Fibroblast of upper back skin (primary cell): ENCODE data around the gene TXNIP.

ENCODE experiments used
- DNase-seq: peaks from one replicate; pipeline ENCODE4 v3.0.0-alpha.2; 2013

TXNIP gene

DNA sequence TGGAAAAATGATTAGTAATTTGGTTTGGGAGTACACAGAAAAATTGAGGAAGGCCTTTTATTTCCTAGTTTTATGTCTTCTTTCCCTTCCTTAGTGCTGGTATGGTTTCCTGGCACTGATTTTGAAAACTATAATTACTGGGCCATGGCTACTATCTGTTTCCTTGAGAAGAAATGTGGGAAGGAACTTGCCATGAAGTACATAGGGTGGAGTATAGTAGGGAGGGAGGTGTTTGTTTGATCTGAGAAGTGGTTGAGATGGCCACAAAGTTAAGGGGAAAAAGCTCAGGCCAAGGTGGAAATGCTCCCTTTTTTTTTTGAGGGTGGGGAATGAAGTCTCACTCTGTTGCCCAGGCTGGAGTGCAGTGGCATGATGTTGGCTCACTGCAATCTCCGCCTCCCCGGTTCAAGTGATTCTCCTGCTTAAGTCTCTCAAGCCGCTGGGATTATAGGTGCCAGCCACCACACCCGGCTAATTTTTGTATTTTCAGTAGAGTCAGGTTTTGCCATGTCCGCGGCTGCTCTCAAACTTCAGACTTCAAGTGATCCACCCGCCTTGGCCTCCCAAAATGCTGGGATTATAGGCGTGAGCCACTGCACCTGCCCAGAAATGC, 13.9 kb upstream of the TXNIP start:
- no peak for DNase-seq

DNA sequence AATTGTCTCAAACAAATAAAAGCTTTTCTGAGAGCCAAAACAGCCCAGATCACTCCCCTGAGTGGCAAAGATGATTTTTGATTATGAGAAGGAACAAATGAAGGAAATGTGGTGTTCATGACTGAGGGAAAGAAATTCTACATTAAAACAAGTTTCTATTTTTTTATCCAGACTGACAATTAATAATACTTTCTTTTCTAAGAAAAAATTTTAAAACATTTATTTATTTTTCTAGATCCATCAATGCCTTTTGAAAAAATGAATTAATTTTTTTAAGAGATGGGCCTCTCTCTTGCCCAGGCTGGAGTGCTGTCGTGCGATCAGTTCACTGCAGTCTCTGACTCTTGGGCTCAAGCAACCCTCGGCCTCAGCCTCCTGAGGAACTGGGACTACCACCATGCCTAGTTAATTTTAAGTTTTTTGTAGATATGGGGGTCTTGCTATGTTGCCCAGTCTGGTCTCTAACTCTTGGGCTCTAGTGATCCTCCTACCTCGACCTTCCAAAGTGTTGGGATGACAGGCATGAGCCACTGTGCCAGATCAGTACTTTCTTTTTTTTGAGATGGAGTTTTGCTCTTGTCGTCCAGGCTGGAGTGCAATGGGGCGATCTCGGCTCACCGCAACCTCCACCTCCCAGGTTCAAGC, 11.2 kb upstream of the TXNIP start:
- DNase-seq: no peak

DNA sequence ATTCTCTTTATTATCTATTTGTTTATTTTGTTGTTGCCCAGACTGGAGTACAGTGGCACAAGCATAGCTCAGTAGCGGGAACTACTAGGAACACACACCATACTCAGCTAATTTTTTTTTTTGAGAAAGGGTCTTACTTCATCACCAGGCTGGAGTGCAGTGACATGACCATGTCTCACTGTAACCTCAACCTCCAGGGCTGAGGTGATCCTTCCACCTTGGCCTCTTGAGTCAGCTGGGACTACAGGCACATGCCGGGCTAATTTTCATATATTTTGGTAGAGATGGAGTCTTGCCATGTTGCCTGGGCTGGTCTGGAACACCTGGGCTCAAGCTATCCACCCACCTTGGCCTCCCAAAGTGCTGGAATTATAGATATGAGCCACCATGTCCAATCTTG, 5.3 kb upstream of the TXNIP start:
- DNase-seq: no peak

DNA sequence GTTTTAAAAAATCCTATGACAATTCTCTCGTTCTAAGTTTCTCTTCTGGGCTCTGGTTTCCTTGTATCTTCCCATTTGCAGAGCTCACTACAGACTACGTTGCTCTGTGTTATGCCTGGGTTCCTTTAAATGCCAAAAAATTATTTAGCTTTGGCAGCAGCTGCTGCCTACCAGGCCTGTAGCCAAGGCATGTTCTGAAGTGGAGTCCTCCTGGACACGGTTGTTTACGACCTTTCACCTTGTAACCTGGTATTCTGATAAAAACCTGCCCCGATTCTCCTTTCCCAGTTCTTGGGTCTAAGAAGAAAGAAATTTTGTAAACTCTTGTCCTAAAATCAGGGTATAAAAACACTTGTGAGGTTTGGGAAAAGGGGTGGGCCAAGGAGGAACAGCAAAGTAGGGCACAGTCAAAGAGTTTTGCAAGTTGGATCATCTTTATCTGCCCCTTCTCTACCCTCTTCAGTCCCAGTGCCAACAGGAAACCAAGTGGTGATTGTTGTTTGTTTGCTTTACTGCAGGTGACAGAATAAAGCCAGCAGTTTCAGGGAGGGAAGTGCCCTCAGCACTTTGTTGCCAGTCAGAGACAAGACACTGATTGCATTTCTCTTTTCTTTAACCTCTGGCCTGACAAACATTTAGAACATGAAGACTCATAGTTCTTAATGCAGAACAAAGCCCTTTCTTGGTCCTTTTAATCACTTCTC, 3.1 kb upstream of the TXNIP start:
- no peak for DNase-seq

DNA sequence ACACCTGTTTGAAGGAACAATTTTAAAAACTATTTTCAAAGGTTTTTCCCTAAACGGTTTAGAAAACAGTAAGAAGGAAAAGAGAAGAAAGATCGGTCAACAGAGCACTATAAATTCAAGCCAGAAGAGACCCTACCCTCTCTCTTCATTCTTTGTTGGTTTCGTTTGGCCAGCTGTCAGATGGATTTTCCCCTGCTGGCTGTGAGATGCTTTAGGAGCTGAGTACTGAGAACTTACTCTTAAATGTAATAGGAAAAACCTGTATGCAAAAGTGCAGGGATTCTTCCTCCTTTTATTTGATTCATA, 1.3 kb upstream of the TXNIP start:
- no peak for DNase-seq

DNA sequence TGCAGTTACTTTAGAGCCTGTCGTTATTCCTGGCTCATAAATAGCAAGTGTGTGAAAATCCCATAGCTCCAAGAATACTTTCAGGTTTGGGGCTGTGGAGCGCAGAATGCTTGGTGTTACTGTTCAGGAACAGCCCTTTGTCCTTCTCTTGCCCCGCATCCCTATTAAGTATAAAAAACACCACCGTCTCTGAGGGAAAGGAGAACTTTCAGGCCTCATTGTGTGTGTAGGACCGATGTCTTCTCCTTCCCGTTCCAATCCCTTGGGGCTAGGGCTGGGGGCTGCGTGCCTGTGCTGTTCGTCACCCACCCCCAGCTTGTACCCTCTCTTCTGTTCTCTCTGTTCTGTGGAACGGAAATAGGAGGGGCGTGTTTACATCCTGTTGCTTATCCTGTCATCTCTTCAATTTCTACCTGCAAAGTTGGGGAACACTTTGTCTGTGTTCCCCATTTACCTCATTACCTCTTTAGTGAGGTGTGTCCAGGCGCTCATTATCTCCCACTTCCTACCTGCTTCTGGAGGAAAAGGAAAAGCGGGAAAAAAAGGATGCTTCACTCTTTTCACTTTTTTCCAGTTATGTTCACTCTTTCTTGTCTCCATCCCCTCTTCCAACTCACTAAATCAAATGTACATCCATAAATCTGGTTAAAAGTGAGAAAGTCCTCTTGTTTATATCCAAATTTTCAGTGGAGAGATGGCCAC, 788 bp upstream of the TXNIP start:
- DNase-seq: peak; percentile 18

DNA sequence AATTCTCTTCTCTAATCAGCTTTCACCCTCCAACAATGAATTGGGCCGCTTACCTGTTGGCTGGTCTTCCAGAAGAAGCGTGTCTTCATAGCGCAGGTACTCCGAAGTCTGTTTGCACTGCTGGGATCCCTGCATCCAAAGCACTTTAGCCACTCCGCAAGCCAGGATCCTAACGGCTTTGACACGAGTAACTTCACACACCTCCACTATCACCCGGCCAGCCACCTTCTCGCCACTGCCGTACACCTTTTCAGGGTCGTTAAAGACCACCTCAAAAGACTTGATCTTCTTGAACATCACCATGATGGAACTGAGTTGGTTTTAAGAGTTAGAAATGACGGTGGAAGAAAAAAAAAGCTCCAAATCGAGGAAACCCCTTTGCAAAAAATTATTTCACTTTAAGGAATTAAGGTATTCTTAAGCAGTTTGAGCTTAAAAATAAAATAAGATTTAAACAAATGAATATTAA, 381 bp downstream of the TXNIP start:
- no peak for DNase-seq

DNA sequence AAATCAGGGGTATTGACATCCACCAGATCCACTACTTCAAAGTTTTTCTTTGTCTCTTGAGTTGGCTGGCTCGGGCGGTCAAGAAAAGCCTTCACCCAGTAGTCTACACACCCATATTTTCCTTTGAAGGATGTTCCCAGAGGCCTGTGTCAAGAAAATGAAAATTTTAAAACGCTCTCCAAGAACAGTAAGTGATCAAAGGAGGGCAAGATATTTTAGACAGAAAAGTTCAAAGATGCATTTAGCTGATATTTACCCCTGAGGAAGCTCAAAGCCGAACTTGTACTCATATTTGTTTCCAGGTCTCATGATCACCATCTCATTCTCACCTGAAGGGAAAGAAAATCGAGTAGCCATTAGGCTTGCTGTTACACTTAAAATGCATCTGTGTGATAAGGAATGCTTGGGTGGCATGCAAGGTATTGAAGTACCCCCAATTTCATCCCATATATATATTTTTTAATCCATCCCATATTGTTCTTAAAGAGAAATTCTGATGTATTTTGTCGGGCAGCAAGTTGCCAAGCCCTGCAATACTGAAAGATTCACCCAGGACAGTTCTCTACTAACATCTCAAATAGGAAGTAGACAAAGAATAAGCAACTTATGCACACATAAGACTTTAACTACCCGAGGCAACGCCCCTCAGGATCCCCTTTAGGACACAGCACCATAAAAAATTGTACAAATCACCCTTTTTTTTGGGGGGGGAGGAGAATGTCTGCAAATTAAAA, 1.1 kb downstream of the TXNIP start:
- no peak for DNase-seq

DNA sequence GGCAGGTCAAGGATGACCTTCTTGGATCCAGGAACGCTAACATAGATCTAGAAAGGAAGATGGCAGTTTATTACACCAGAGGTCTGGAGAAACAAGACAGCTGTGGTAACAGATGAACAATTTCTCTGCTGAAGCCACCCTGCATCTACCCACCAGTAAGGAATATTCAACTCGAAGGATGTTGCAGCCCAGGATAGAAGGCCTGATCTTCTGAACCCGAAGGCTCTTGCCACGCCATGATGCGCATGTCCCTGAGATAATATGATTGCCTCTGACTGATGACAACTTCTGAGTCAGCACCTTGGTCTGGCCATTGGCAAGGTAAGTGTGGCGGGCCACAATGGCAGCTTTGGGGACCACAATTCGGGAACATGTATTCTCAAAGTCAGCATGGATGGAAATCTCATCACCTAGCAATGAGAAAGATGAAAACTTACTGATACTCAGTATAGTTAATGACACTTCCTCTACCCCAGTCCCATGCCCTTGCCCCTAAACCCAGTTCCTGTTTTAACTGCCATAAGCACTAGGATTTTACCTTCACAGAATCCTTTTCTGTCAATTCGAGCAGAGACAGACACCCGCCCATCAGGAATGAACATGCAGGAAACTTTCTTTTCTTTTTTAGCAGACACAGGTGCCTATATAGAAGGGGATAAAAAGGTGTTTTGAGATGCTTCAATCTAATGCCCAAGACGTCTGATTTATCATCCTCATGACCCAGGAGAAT, 1.8 kb downstream of the TXNIP start:
- no peak for DNase-seq

DNA sequence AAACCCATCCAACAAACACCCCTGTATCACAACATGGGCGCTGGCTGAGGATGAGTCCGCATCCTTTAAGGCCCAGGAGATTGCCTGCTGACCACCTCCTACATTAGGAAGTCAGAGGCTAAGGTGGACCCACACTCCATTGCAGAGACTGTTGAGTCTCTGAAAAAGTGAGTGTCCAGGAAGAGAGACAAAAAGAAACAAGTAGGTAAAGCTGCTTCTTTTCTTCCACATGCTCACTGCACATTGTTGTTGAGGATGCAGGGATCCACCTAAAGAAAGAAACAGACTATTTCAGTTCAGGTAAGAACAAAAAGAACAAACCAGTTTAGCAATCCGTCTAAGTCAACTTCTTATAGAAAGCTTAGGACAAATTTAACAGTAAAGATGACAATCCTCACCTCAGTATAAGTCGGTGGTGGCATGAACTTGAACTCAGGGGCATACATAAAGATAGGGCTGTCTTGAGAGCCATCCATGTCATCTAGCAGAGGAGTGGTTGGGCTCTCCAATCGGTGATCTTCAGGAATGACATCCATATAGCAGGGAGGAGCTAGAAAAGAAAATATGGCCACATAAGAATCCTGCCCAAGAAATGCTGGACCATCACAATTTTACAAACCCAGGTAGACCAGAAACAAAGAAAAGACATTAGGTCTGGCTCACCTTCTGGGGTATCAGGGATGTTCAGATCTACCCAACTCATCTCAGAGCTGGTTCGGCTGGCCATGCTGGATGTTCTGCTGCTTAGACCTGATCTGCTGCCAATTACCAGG, 2.6 kb downstream of the TXNIP start:
- DNase-seq: no peak

DNA sequence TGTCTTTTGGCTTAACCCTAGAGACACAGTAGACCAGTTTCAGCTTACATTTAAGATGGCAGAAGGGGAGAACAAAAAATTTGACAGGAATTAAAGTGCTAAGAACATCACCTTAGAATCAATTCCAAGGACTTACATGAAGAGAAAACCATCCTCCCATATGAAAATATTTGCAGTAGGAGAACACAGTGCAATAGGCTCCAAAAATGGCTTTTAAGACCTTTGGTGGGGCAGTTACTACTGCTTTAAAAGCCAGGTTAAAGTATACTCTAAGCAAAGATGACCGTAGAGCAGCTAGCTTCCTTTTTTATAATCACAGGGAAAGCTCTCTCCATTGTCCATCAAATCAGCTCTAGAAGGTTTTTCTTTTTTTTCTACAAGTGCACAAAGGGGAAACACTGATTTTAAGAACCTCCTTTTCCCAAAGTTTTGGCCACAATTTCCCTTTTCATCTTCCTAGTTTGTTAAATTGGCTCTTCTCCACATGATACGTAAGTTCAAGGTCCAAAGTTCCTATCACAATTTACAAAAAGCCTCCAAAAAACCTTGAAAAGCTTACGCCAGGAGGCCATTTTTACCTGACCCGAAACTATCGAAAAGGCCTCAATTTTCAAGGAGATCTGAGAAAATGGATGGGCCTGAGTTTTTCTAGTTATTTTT, 3.3 kb downstream of the TXNIP start:
- no peak for DNase-seq

DNA sequence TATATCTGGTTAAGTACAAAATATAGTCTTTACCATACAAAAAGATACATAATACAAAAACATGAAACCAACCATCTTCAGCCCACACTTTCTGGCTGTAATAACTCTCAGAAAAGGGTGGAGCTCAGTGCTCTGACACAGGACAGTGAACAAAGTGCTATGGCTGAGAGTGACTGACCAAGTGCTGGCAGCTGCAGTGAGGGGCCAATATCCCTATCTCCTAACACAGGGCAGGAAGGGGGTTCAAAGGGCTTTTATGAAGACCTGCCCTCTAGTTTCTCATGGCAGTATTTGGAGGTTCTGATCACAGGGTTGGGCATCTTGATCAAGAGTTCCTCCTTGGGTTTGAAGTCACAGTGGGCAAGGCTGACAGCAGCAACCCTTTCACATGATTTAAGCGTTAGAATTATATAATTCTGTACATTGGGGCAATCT, 3.9 kb downstream of the TXNIP start:
- DNase-seq: no peak

DNA sequence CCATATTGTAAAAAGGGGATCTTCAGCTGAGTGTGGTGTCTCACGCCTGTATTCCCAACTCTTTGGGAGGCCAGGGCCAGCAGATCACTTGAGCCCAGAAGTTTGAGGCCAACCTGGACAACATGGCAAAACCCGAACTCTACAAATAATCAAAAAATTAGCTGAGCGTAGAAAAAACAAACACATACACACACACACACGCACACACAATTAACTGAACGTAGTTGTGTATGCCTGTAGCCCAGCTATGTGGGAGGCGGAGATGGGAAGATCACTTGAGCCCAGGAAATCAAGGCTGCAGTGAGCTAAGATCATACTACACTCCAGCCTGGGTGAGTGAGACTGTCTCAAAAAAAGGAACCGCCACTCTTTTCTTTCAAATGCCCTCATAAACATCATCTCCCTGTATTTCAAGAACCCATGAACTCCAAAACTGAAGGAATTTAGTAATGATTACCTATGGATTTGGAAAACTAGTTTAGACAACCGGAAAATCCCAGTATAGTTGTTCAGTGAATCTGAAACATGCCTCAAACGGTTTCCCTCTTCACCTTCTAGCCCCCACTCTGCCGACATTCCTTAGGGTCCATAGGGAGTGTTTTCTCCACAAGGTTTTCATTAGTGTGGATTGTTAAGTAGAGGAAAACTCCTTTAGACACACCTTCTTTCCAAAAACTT, 4.5 kb downstream of the TXNIP start:
- peak; percentile 33 for DNase-seq

DNA sequence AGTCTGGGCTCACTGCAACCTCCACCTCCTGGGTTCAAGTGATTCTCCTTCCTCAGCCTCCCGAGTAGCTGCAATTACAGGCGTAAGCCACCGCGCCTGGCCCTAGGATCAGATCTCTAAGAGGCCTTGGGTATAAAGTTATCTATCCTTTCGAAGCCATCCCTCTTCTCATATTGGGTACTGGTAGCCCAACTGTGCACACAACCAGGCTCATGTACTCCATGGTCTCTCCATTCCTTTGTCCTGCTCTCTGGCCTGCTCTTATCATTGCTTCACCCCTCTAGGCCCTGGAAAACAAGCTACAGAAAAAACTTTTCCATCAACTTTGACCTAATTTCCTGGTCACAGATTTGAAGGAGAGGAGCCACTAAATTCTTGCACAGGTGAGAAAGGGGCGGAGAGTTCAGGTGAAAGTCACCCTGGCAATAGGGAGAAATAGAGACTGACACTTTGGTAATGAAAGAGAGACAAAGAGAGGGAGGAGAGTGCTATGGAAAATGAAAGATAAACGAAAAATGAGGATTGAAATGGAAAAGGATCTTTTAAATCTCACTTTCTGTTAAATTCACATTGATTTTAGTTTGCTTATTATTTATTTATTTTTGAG, 6.0 kb downstream of the TXNIP start:
- DNase-seq: no peak

DNA sequence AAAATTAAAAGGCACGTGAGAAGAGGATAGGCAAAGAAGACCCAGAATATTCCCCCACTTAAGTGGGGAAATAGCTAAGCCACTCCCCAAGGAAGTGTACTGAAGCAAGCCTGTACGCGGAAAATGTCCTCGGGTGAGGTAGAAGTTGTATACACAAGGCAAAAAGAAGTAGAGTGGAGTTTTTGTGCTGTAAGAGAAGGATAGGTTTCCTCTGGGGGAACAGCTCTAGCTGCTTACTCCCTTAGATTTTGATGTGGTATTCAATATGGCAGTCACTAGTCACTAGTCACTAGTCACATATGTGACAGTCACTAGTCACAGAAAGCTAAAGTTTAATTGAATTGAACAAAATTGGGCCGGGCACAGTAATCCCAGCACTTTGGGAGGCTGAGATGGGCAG, 7.6 kb downstream of the TXNIP start:
- no peak for DNase-seq

DNA sequence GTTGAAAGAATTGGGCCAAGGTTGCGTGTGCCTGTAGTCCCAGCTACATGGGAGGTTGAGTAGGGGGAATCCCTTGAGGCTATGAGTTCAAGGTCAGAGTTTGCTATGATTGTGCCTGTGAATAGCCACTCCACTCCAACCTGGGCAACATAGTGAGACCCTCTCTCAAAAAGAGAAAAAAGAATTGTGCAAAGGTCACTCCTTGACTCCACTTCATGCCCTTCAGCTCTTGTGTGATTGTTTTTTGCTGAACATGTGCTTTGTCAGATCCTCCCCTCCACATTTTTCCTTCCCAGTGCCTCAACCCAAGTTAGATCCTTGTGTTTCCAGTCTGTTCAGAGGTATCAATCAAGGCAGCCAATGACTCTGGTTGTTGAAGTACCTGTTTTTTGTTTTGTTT, 8.5 kb downstream of the TXNIP start:
- DNase-seq: no peak

DNA sequence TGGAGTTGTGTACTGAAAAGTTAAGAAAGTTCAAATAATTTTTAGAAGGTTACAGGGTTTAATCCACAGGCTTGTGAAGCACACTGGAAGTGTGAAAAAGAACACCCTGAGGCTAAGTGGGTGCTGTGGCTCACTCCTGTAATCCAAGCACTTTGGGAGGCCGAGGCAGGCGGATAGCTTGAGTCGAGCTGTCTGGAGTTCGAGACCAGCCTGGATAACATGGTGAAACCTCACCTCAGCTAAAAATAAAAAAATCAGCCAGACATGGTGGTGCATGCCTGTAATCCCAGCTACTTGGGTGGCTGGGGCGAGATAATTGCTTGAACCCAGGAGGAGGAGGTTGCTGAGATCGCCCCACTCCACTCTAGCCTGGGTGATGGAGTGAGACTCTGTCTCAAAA, 9.8 kb downstream of the TXNIP start:
- no peak for DNase-seq

DNA sequence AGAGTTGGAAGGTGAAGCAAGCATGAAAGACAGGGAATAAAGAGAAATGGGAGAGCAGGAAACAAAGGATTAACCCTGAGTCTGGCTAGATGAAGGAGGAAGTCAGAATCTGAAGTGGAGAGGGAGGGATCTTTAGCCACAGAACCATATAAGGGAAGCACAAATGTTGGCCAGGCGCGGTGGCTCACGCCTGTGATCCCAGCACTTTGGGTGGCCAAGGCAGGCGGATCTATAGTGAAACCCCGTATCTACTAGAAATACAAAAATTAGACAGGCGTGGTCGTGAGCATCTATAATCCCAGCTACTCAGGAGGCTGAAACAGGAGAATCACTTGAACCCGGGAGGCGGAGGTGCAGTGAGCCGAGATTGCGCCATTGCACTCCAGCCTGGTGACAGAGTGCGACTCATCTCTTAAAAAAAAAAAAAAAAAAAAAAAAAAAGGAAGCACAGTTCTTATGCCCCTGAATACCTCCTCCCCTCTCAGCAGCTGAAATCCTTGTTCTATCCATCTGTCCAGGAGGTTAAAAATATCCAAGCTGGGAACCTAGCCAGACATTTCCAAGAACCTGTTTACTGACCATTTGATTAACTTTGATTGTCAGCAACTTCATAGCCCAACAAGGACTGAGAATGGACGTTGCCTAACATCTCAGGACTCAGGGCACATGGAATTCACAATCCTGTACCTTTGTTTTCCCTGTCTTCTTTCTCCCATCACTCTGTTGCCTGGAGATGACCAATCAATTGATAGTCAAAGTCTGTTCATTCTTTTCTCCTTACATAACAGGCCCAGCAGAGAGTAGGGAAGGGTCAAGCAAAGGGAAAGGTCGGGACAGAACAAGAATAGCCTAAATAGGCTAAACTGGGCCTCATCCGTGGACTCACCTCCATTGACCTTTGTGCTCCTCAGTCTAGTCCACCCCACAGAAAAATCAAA, 10.6 kb downstream of the TXNIP start:
- DNase-seq: peak; percentile 87

DNA sequence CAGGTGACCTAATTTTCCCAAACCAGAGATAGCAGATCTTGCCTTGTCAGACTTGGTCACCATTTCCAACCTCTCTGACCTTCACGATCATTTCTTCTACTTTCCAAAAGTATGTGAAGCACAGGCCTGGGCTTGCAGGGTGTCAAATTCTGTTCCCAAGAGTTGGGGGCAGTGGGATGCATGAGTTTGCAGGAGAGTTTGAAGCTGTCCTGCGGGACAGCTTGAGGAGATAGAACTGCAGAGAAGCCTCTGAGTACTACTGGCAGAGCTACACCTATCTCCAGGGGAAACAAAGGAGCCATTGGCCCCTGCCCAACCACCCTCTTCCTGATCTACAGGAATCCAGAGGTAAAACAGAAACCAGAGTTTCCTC, 11.3 kb downstream of the TXNIP start:
- no peak for DNase-seq
